Endothelial cell of umbilical vein (primary cell): ENCODE data around the gene LRRC7. TPM values are rescaled to one million over a fixed set of nuclear protein-coding genes. Genes with fewer than 3 reads are reported as not detected.
"Not testable (repeated sequence)": the region's sequence is repeated elsewhere in the genome, so short reads cannot be mapped to it uniquely, and the experiment has no call there.

Experiments
- BruUV-seq: library from RNA; stranded (reverse); fragments of 400-500 nt; replicated peaks from 2 replicates; lab custom pipeline; 2021; lab: Mats Ljungman, UMichigan
- CTCF ChIA-PET: fragments of 300-600, 350-600 bp; sonication (Branson Sonifier 250); formaldehyde crosslinking; loops from one replicate; lab custom pipeline; 2021; ENCODE audit warnings: antibody characterized with exemption, inconsistent platforms; lab: Charles Lee
- POLR2A ChIA-PET: fragments of 300-600, 350-600 bp; sonication (Branson Sonifier 250); formaldehyde crosslinking; loops from one replicate; lab custom pipeline; 2021; ENCODE audit warnings: antibody characterized with exemption, inconsistent platforms; lab: Charles Lee
- DNase-seq: peaks from one replicate; pipeline ENCODE4 v3.0.0-alpha.2; 2011; ENCODE audit warnings: low read depth, low spot score
- FAIRE-seq: peaks from 2 replicates; lab custom pipeline; 2011; peaks lifted over from hg19 to GRCh38; lab: Jason Lieb, UNC
- H2AFZ ChIP-seq: 2 replicates; pipeline ENCODE4 v1.6.0; 2012; ENCODE audit warnings: low read depth, low read length, control low read depth, inconsistent platforms
- H3K27ac ChIP-seq: 2 replicates; pipeline ENCODE4 v1.5.1; 2011; ENCODE audit warnings: low read depth, mild to moderate bottlenecking, control low read depth, low read length, moderate library complexity; ENCODE audit not compliant: insufficient read depth
- H3K27me3 ChIP-seq, 2 experiments: 2 replicates each; pipeline versions ENCODE4 v1.6.0 to v1.6.1; 2011; ENCODE audit warnings: low read length in 2 of 2, mixed read lengths in 1 of 2; ENCODE audit not compliant: control insufficient read depth in 2 of 2, insufficient read depth in 2 of 2
- H3K36me3 ChIP-seq, 2 experiments: 2 replicates in 1 of 2; 3 replicates in 1 of 2; pipeline ENCODE4 v1.5.1; 2011; ENCODE audit warnings: low read length in 2 of 2, mild to moderate bottlenecking in 1 of 2, moderate library complexity in 1 of 2; ENCODE audit not compliant: control insufficient read depth in 2 of 2, insufficient read depth in 2 of 2; ENCODE audit errors: extremely low read depth in 1 of 2
- H3K4me1 ChIP-seq: 3 replicates; pipeline ENCODE4 v1.5.1; 2011; ENCODE audit warnings: mild to moderate bottlenecking, low read length; ENCODE audit not compliant: control insufficient read depth, insufficient read depth; ENCODE audit errors: extremely low read depth
- H3K4me2 ChIP-seq: 2 replicates; pipeline ENCODE4 v1.6.1; 2011; ENCODE audit warnings: low read length, control low read depth, mixed read lengths; ENCODE audit not compliant: insufficient read depth
- H3K4me3 ChIP-seq, 3 experiments: fragments of 200-600 bp in 1 of 3; sonication (generic), shearing (Covaris generic) in 1 of 3; replicated peaks in 1 of 3; 2 replicates each; pipeline ENCODE4 v1.5.1; 2011 to 2016; ENCODE audit warnings: control low read depth in 3 of 3, low read length in 3 of 3, mild to moderate bottlenecking in 2 of 3, inconsistent platforms in 1 of 3, low read depth in 1 of 3, moderate library complexity in 1 of 3; ENCODE audit not compliant: insufficient read depth in 1 of 3
- H3K79me2 ChIP-seq: 2 replicates; pipeline ENCODE4 v1.6.0; 2012; ENCODE audit warnings: low read length, inconsistent platforms; ENCODE audit not compliant: control insufficient read depth, insufficient read depth
- H3K9ac ChIP-seq: replicated peaks from 2 replicates; pipeline ENCODE3; 2011; ENCODE audit warnings: low read length, control low read depth; ENCODE audit not compliant: insufficient read depth; ENCODE audit errors: extremely low read depth
- H3K9me1 ChIP-seq: replicated peaks from 3 replicates; pipeline ENCODE4 v1.6.0; 2011; ENCODE audit warnings: mild to moderate bottlenecking, low read length; ENCODE audit not compliant: control insufficient read depth, insufficient read depth; ENCODE audit errors: extremely low read depth
- H3K9me3 ChIP-seq: replicated peaks from 2 replicates; pipeline ENCODE4 v1.5.1; 2012; ENCODE audit warnings: low read length, inconsistent platforms; ENCODE audit not compliant: control insufficient read depth, insufficient read depth
- H4K20me1 ChIP-seq: replicated peaks from 2 replicates; pipeline ENCODE3; 2011; ENCODE audit warnings: mild to moderate bottlenecking, low read length; ENCODE audit not compliant: control insufficient read depth, insufficient read depth; ENCODE audit errors: extremely low read depth
- EZH2 ChIP-seq: IDR thresholded peaks from 2 replicates; pipeline ENCODE4 v1.6.1; 2012; ENCODE audit warnings: borderline replicate concordance, low read depth, mild to moderate bottlenecking, moderate library complexity, low read length, inconsistent platforms; ENCODE audit not compliant: severe bottlenecking
- FOS ChIP-seq: IDR thresholded peaks from 2 replicates; pipeline ENCODE4 v1.6.1; 2011; ENCODE audit warnings: mild to moderate bottlenecking, low read length, moderate library complexity, borderline replicate concordance; ENCODE audit not compliant: insufficient read depth
- GATA2 ChIP-seq: IDR thresholded peaks from 2 replicates; pipeline ENCODE4 v1.7.0; 2011; ENCODE audit warnings: low read depth, mild to moderate bottlenecking, moderate library complexity, mixed read lengths, low read length; ENCODE audit not compliant: insufficient read length, insufficient read depth
- JUN ChIP-seq: IDR thresholded peaks from 2 replicates; pipeline ENCODE4 v1.6.1; 2011; ENCODE audit warnings: borderline replicate concordance, low read depth; ENCODE audit not compliant: insufficient read length, insufficient read depth
- MYC ChIP-seq: IDR thresholded peaks from one replicate; pipeline ENCODE4 v1.6.1; 2011; ENCODE audit warnings: mild to moderate bottlenecking, low read depth, low read length
- POLR2AphosphoS5 ChIP-seq: IDR thresholded peaks from 2 replicates; pipeline ENCODE4 v1.6.1; 2012; ENCODE audit warnings: low read depth, mild to moderate bottlenecking, control low read depth, low read length, moderate library complexity; ENCODE audit not compliant: insufficient read depth
- dilution Hi-C: fragments of 300-500 bp; cut with MboI; formaldehyde crosslinking; loops from one replicate; pipeline ENCODE4 v1.15.0; 2019; ENCODE audit warnings: low sequenced_read_pairs; ENCODE audit not compliant: extremely low pct_ligation_motif_present
- intact Hi-C: fragments of 100-400 bp; cut with micrococcal nuclease; formaldehyde crosslinking; loops from one replicate; pipeline ENCODE4 v1.10.0; 2022
- polyA plus RNA-seq, 4 experiments: library from polyadenylated mRNA; depleted of rRNA in 3 of 4; stranded (reverse) in 3 of 4; unstranded in 1 of 4; fragments of >200 nt; gene quantifications; 2 replicates each; pipeline versions ENCODE4 v1.2.1 to v1.2.3, GENCODE V29; 2011 to 2012; ENCODE audit warnings: missing spikeins in 1 of 4
- total RNA-seq: library from RNA; stranded (reverse); gene quantifications from 2 replicates; pipeline ENCODE4 v1.2.3, GENCODE V29; 2021
- TF ChIP-seq, protein P1 (sequence below): IDR thresholded peaks from 2 replicates; pipeline ENCODE4 v1.6.1; 2011; ENCODE audit not compliant: insufficient read depth, insufficient read length

LRRC7 gene
- total and polyA plus RNA-seq, 2 donors (not counting 3 experiments of a cell fraction or from before 2014, with no cell fraction given), result 0.11 to 0.58 TPM

DNA sequence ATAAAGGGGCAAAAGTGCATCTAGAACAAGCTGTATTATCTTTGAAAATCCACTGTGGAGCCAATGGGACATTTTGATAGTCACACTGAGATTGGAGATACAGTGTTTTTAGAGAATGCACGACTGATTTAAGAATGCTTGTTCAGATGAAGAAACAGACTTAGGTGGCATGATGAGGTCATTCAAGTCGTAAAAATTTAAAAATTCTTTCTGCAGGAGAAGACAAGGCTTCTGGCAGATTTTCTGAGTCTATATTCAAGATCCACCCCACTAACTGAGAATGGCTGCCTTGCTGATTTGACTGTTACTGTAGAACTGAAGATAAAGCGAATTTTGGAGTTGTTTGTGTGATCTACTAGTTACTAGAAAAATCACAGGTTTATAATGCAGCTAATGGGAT lies 310.6 kb downstream of the LRRC7 start:
- H3K27ac ChIP-seq, result no peak overlapping the region
- CTCF ChIA-PET, result interaction anchor here (0.6 kb wide), 1 partner anchor 15 kb away, joined by 3 read pairs; no protein-coding TSS in a partner anchor
- no peak overlapping the region for H3K9ac ChIP-seq
- H4K20me1 ChIP-seq, result no peaks in the 10 kb centered on the region
- no peaks in the 10 kb centered on the region for H3K9me3 ChIP-seq
- H3K36me3 ChIP-seq, result no peaks in the 10 kb centered on the region
- DNase-seq (no peak), FAIRE-seq (no peak)
- no peak overlapping the region for H3K4me2 ChIP-seq
- intact Hi-C loops (no loop called here), dilution Hi-C loops (no loop called here)
- no peaks in the 10 kb centered on the region for H3K79me2 ChIP-seq
- POLR2A ChIA-PET, result no interaction called here
- H3K4me1 ChIP-seq, result no peaks in the 10 kb centered on the region
- TF ChIP-seq, protein P1, sequence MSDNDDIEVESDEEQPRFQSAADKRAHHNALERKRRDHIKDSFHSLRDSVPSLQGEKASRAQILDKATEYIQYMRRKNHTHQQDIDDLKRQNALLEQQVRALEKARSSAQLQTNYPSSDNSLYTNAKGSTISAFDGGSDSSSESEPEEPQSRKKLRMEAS, result no peak
- TF ChIP-seq MYC (no peak), FOS (no peak), POLR2AphosphoS5 (no peak), EZH2 (no peak), GATA2 (no peak), JUN (no peak)
- H3K9me1 ChIP-seq, result no peaks in the 10 kb centered on the region
- BruUV-seq, result no TSS peak
- no peaks in the 10 kb centered on the region for H3K27me3 ChIP-seq
- H2AFZ ChIP-seq, result no peak overlapping the region
- H3K4me3 ChIP-seq, result no peak overlapping the region

DNA sequence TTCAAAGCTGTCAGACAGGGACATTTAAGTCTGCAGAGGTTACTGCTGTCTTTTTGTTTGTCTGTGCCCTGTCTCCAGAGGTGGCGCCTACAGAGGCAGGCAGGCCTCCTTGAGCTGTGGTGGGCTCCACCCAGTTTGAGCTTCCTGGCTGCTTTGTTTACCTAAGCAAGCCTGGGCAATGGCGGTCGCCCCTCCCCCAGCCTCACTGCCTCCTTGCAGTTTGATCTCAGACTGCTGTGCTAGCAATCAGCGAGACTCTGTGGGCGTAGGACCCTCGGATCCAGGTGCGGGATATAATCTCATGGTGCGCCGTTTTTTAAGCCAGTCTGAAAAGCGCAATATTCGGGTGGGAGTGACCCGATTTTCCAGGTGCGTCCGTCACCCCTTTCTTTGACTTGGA lies 320.3 kb downstream of the LRRC7 start:
- dilution Hi-C loops, intact Hi-C loops: not testable (repeated sequence)

More for the DNA sequence above, 320.3 kb downstream of the LRRC7 start:
- H4K20me1 ChIP-seq, POLR2A ChIA-PET, H3K79me2 ChIP-seq, H3K27ac ChIP-seq, BruUV-seq, FAIRE-seq, CTCF ChIA-PET, H3K36me3 ChIP-seq, H3K9ac ChIP-seq, H2AFZ ChIP-seq, H3K9me1 ChIP-seq, H3K4me3 ChIP-seq, H3K4me1 ChIP-seq, H3K9me3 ChIP-seq, H3K27me3 ChIP-seq, H3K4me2 ChIP-seq, DNase-seq: not testable (repeated sequence)
